Measurements from ENCODE around the gene MEIS1.
"Not testable (repeated sequence)": the region's sequence is repeated elsewhere in the genome, so short reads cannot be mapped to it uniquely, and the experiment has no call there.

The MEIS1 gene

GRCh38 chr2:66434679-66435548, at the start of gene MEIS1:
MEIS1 (plus strand) TSS chr2:66435125; CDS start chr2:66435857, 732 bp downstream.
- DNase-seq, result peak; percentile 96

GRCh38 chr2:66387016-66387753, 47.7 kb upstream of the MEIS1 start:
- no peak for DNase-seq

- DNase-seq, result no peak
These were observed 45.2 kb upstream of the MEIS1 start for GRCh38 chr2:66389651-66390131.

- DNase-seq, result no peak
These were observed 44.8 kb upstream of the MEIS1 start for GRCh38 chr2:66390152-66390551.

GRCh38 chr2:66390811-66391210, 44.1 kb upstream of the MEIS1 start:
- DNase-seq, result no peak

GRCh38 chr2:66391240-66391639, 43.7 kb upstream of the MEIS1 start:
- not testable (repeated sequence) for DNase-seq

GRCh38 chr2:66405473-66405872, 29.5 kb upstream of the MEIS1 start:
- DNase-seq, result no peak

GRCh38 chr2:66408905-66409304, 26.0 kb upstream of the MEIS1 start:
- DNase-seq, result no peak

- DNase-seq, result no peak
These were observed 22.1 kb upstream of the MEIS1 start for GRCh38 chr2:66412874-66413273.

- no peak for DNase-seq
These were observed 20.0 kb upstream of the MEIS1 start for GRCh38 chr2:66414896-66415295.

- no peak for DNase-seq
These were observed 16.5 kb upstream of the MEIS1 start for GRCh38 chr2:66418381-66418780.

- no peak for DNase-seq
These were observed 13.3 kb upstream of the MEIS1 start for GRCh38 chr2:66421612-66422011.

GRCh38 chr2:66423391-66424124, 11.4 kb upstream of the MEIS1 start:
- no peak for DNase-seq

GRCh38 chr2:66426244-66427111, 8.4 kb upstream of the MEIS1 start:
- DNase-seq, result no peak

- DNase-seq, result peak; percentile 50
These were observed 7.6 kb upstream of the MEIS1 start for GRCh38 chr2:66427300-66427699.

- DNase-seq, result peak; percentile 47
These were observed 5.8 kb upstream of the MEIS1 start for GRCh38 chr2:66428986-66429612.

- no peak for DNase-seq
These were observed 5.0 kb upstream of the MEIS1 start for GRCh38 chr2:66429693-66430504.

GRCh38 chr2:66430505-66431273, 4.2 kb upstream of the MEIS1 start:
- no peak for DNase-seq

- peak; percentile 24 for DNase-seq
These were observed 3.7 kb upstream of the MEIS1 start for GRCh38 chr2:66431274-66431642.
